UCSD-AML1 (cell line): Measurements from ENCODE around the gene DPP10.

Experiments
- DNase-seq: peaks from one replicate; lab custom pipeline; 2025; ENCODE audit not compliant: unreplicated experiment; lab: John Stamatoyannopoulos, UW

The DPP10 gene

GRCh38 chr2:114580691-114581090, 138.2 kb downstream of the DPP10 start:
- DNase-seq = no peak

GRCh38 chr2:114598329-114598728, 155.9 kb downstream of the DPP10 start:
- no peak for DNase-seq

DNA sequence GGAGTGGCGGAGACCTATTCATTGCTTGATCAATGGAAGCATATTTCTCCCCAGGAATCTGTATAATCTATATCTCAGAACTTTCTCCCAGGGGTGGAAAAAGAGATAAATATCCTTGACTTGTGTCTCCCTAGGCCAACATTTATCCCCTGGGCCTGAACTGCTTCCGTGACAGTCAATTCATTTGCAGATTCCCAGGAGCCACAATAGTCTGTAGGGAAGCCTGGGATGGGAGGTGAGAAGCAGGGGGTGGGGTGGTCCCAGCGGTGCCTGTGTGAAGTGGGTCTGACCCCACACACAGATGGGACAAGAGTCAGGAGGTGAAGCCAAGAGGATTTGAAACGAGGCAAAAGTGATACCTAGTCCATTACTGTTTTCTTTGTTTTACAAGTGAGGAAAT, 166.8 kb downstream of the DPP10 start:
- no peak for DNase-seq

DNA sequence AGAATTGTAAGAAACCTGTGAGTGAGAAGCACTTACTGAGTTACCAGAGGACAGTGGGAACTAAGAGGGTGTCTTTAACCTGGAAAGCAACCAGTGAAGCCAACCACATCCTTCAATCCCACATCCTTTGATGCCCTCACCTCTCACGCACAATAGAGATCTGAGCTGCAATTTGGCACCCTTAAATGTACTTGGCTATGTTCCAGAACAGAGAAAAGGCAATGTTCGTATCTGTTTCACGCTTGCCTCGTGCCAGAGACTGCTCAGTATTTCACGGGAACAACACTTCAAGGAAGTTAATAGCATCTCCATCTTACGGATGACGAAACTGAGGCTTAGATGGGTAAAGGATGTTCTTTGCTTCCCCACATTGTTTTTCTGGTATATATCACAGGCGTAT, 167.4 kb downstream of the DPP10 start:
- DNase-seq = no peak

DNA sequence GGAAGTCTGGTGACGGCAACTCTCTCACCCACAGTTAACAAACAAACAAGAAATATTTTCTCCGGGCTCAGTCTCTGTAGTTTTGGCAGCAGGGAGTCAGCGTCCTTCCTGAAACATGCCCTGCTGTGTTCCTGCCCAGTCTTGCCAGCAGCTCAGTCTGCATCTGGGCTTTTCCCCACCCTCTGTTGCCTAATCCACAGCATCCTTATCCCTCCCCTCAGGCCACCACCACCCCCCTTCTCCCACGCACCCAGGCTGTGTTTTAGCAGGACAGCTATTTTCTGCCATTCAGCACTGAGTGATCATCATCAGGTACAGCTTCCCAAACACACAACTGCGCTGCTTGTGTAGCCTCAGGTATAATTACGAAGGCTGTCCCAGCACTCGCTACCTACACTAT, 168.2 kb downstream of the DPP10 start:
- no peak for DNase-seq

GRCh38 chr2:114614592-114614991, 172.2 kb downstream of the DPP10 start:
- no peak for DNase-seq

- DNase-seq = no peak
Observed at GRCh38 chr2:114628481-114628880, 186.0 kb downstream of the DPP10 start.

GRCh38 chr2:114631146-114631545, 188.7 kb downstream of the DPP10 start:
- DNase-seq = no peak

- DNase-seq = no peak
Observed at GRCh38 chr2:114642166-114642770, 199.8 kb downstream of the DPP10 start.

- no peak for DNase-seq
Observed at GRCh38 chr2:114642988-114643553, 200.6 kb downstream of the DPP10 start.

DNA sequence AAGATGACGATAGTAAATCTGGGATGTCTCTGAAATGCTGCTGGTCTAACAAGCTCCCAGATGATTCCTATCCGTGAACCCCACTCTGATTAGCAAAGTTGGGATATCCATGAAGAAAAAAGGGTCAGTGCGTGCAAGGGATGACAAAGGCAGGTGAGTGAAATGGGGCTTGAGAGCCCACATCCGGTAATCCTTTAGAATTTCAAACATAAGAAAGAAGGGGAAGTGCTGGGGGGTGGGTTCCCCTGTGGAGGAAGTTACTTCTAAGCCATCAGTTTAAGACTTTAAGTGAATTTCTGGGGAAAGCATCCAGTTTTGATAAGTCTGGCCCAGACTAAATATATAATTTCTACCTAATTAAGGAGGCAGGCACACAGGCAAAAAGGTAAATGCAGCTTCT, 209.5 kb downstream of the DPP10 start:
- peak; percentile 7 for DNase-seq

DNA sequence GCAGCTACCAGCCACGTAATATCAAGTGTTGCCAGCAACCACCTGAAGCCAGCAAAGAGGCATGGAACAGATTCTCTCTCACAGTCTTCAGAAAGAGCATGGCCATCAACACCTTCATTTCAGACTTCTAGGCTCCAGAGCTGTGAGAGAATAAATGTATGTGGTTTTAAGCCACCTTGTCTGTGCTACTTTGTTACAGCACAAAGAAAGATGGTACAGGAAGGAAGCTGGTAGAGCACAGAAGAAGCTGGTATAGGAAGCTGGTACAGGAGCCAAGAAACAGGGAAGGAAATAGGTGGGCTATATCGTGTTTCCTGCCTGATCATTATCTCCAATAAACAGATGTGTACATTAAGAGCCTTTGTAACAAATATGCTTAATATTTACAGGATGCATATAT, 217.4 kb downstream of the DPP10 start:
- DNase-seq = no peak

DNA sequence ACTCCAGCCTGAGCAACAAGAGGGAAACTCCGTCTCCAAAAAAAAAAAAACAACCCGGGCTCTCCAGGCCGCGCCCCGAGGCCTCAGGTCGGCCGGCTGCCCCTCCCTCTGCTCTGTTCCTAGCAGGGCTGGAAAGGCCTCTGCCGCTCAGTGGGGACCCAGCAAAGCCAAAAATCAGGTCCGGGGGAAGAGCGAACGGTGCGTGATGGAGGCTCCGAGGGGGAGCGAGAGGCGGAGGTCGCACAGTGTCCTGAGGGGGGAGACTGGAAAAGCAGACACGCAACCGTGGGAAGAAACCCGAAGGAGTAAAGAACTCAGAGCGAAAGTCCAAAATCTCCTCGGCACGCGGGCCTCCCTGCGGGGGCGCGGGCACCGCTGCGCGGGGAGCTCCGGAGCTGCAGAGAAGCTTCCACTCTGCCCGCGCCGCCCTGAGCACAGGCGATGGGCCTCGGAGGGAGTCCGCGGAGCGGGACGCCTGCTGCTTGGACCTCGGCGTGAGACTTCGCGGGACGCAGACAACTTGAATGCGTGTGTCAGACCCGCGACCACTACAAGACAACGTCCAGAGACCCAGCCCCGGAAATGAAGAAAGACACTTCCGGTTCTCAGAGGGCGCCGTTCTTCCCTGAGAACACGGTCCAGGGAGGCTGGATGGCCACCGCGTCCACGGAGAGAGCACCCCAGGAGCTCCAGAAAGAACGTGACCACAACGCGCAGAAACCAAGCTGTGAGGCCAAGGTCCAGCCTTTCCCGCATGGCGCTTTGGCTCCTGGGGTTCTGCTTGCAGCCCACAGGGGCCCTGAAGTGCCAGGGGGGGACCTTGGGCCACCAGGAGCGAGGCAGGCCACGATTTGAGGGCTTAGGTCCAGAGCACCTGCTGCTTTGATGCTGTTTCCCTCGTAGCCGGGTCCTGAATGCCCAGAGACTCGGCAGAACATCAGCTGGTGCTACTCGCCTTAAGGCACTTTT, 219.8 kb downstream of the DPP10 start:
- DNase-seq = no peak

DNA sequence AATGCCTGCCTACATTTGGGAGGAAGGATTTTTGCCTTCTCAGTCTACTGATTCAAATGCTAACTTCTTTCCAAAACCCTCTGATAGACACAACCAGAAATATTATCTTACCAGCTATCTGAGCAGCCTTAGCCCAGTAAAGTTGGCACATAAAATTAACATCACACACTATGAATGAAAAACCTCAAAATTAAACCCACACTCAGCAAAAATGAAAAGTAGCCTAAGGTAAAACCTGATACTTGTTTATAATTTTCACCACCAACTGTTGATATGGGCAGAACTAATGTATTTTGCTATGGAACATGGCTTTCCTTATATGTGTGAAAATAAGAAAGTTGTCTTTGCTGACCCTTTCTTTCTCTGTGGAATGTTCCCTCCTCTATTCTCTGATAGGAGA, 226.0 kb downstream of the DPP10 start:
- DNase-seq = no peak

GRCh38 chr2:114683251-114683650, 240.8 kb downstream of the DPP10 start:
- no peak for DNase-seq

- DNase-seq = no peak
Observed at GRCh38 chr2:114684403-114684802, 242.0 kb downstream of the DPP10 start.

DNA sequence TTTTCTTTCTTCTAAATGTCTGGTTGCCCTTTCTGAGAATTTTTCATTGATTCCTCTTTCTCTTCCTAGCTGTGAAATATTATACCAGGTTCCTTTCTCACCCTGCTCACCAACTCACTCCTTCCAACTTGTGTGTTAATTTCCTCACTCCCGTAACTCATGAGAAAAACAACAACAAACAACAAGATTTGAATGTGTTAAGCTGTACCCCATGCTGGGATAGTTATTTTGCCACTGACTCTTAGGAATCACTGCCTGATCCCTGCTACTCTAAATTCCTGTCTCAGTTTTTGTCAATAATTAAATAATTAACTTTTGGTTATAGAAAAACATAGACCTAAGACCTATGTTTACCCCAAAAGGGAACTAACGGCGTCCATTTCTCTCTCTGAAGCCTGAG, 242.7 kb downstream of the DPP10 start:
- DNase-seq = no peak

DNA sequence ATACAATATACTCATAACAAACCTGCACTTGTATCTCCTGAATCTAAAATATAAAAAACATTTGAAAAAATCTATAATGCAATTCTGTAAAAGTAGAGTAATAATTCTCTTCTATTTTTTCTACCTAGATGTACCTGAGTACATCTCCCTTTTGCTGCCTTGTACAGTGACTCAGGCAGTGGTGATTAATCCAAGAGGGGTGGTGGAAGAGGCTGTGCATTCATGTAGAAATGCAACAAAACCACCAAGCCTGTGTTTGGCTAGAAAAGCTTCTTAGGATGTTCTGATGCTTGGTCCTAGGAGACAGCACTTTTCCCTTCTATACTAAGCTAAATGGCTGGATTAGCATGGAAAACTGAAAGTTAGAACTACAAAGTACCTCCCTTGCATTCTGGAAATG, 245.8 kb downstream of the DPP10 start:
- no peak for DNase-seq

GRCh38 chr2:114698520-114698919, 256.1 kb downstream of the DPP10 start:
- no peak for DNase-seq

DNA sequence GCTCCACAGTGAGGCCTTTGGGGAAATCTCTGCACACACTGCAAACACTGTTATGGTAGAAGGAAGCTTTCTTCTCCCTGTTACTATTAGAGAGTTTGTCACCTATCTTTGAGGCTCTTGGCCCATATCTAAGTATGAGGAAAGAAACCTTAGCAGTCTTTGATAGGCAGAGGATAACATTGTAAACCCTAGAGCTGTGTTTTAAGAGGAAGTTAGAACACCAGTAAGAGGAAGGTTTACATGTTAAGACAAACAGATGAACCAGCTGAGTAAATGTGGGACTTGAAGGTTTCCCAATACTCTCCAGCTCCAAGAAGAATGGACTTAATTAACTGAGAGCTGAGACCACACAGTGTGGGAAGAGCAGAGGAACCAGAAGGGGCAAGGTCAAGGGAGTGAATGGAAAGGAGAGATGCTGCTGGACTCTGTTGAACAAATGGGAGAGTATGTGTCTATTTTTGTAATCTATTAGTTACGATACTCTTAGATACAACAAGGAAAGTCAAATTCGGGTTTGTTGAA, 257.0 kb downstream of the DPP10 start:
- DNase-seq = no peak

DNA sequence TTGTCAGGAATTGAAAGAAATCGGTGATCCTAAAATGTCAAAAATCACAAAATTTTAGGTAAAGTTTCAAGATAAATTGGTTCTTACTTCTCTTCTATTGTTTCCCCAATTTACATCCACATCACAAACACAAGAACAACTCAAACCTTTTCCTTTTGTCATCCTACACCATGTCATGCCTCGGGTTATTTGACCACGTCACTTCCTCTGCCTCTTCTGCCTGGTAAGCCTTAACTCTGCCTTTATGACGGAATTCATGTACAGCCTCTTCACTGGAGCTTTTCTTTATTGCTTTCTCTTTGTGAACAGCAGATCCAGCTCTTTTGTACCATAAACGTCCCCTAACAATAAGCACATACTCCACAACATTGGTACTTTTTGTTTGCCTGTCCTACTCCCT, 258.0 kb downstream of the DPP10 start:
- DNase-seq = no peak
